Measurements from ENCODE around the gene MAF. TPM values are rescaled to one million over a fixed set of nuclear protein-coding genes. Genes with fewer than 3 reads are reported as not detected.

Gene MAF
- total and polyA plus RNA-seq, 8 donors, result 1.6 to 17.0 (median 3.0) TPM

GRCh38 chr16:79634298-79634697, 33.8 kb upstream of the MAF start:
- no peaks in the 10 kb centered on the region for H3K4me1 ChIP-seq
- no peak overlapping the region for H3K27ac ChIP-seq
- no peaks in the 10 kb centered on the region for H3K9me3 ChIP-seq
- no peak for TF ChIP-seq CTCF (IDR thresholded peaks at IDR 0.05)
- H3K4me3 ChIP-seq, result no peak overlapping the region
- intact Hi-C loops (cut with DNase I), result no loop called here
- no peaks in the 10 kb centered on the region for H3K27me3 ChIP-seq
- ATAC-seq (no peak), FAIRE-seq (no peak), DNase-seq (no peak)
- H3K36me3 ChIP-seq, result no peaks in the 10 kb centered on the region
- WGBS, 2 donors, result 87 to 88% methylated on average over 7 of the region's 7 CpGs

DNA sequence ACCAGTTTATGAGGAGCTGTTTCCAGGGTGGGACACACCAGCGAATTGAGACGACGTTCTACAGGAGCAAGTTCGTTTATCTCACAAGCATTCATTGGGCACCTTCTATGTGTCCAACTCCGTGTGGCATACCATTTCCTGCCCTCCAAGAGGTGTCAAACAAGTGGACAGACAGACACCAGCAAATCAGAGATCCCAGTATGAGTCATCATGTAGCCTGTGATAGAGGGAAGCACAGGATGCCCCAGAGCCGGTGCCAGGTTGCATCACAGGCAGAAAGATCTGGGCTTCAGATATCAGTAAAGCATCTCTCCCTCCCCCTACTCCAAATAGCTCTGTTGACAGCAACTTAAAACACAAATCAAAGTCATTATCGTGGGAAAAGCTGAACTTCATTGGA, 31.8 kb upstream of the MAF start:
- Histone ChIP-seq H3K36me3 (no peaks in the 10 kb centered on the region), H3K4me1 (no peaks in the 10 kb centered on the region), H3K9me3 (no peaks in the 10 kb centered on the region), H3K27me3 (no peaks in the 10 kb centered on the region), H3K27ac (no peak overlapping the region), H3K4me3 (no peak overlapping the region)
- FAIRE-seq (no peak), DNase-seq (no peak), ATAC-seq (no peak)
- intact Hi-C loops (cut with DNase I), result no loop called here
- 63 to 69% methylated on average over 7 of the region's 7 CpGs for WGBS, 2 donors
- TF ChIP-seq CTCF (IDR thresholded peaks at IDR 0.05), result no peak

DNA sequence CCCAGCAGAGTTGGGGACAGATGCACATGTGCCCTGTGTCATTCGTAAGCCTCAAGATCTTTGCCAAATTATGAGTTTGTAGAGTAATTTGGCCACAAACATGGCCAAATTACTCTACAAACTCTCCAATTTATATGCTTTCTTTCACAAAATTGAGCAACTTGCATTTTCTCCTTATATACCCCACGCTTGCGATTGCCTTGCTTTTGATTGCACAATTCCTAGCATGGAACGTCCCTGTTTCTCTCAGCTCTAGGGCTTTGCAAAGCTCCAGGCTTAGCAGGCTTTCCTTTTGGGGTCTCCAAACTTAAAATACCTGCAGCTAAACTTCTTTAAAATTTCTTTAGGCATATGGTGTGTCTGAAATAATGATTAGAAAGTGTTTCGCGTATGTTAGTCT, 28.5 kb upstream of the MAF start:
- no peak for DNase-seq
- no peaks in the 10 kb centered on the region for H3K36me3 ChIP-seq
- intact Hi-C loops (cut with DNase I), result no loop called here
- no peak for FAIRE-seq
- H3K27me3 ChIP-seq, result no peaks in the 10 kb centered on the region
- no peak for ATAC-seq
- TF ChIP-seq CTCF (IDR thresholded peaks at IDR 0.05), result no peak
- no peak overlapping the region for H3K4me3 ChIP-seq
- H3K27ac ChIP-seq, result no peak overlapping the region
- no peaks in the 10 kb centered on the region for H3K9me3 ChIP-seq
- H3K4me1 ChIP-seq, result no peaks in the 10 kb centered on the region
- WGBS, 2 donors, result 94 to 95% methylated on average over 6 of the region's 6 CpGs

DNA sequence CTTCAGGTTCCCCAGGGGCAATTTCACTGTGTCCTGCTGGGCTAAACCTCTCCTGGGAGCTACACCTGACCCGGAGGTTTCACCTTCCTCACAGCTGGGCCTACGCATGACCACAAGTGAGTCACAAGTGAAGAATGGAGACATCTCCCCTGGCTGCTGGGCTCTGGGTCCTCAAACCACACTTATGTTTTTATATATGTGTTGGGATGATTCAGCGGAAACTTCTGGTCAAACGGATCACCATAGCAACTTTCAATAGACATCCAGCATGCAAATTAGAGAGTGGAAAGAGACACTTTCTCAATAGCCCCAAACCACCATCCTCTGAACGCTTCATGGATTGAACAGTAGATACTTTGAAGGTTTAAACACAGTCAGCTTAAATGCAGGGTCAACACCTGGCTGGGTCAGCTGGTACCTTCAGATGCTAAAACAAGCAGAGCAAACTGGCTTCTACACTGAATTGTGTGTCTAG, 28.0 kb upstream of the MAF start:
- 83 to 93% methylated on average over 5 of the region's 5 CpGs for WGBS, 2 donors
- no peak overlapping the region for H3K4me3 ChIP-seq
- no peaks in the 10 kb centered on the region for H3K9me3 ChIP-seq
- intact Hi-C loops (cut with DNase I), result no loop called here
- no peaks in the 10 kb centered on the region for H3K27me3 ChIP-seq
- H3K4me1 ChIP-seq, result no peaks in the 10 kb centered on the region
- FAIRE-seq (no peak), DNase-seq (no peak), ATAC-seq (no peak)
- TF ChIP-seq CTCF (IDR thresholded peaks at IDR 0.05), result no peak
- H3K36me3 ChIP-seq, result no peaks in the 10 kb centered on the region
- H3K27ac ChIP-seq, result no peak overlapping the region

GRCh38 chr16:79627092-79627491, 26.6 kb upstream of the MAF start:
- Histone ChIP-seq H3K9me3 (no peaks in the 10 kb centered on the region), H3K27me3 (no peaks in the 10 kb centered on the region), H3K4me3 (no peak overlapping the region), H3K4me1 (no peaks in the 10 kb centered on the region), H3K27ac (no peak overlapping the region), H3K36me3 (no peaks in the 10 kb centered on the region)
- ATAC-seq, result no peak
- intact Hi-C loops (cut with DNase I), result no loop called here
- TF ChIP-seq CTCF (IDR thresholded peaks at IDR 0.05), result no peak
- FAIRE-seq, result no peak
- DNase-seq, result no peak
- 82 to 90% methylated on average over 2 of the region's 2 CpGs for WGBS, 2 donors
